ENCODE measurements around the gene MEGF10.

MEGF10 gene

GRCh38 chr5:127508644-127509373 is 218.2 kb downstream of the MEGF10 start:
- DNase-seq (ENCODE audit: extremely low read depth, insufficient read length), result no peak
- H3K4me3 ChIP-seq (replicated peaks; ENCODE audit: low read depth, low read length), result no peak overlapping the region
- H3K27me3 ChIP-seq (replicated peaks; ENCODE audit: control insufficient read depth, insufficient read depth, low read length), result no peaks in the 10 kb centered on the region
- H3K36me3 ChIP-seq (ENCODE audit: control insufficient read depth, insufficient read depth, low read length), result no peaks in the 10 kb centered on the region
- no peak for TF ChIP-seq CTCF (IDR thresholded peaks at IDR 0.05; ENCODE audit: insufficient read depth, low read length, poor library complexity, severe bottlenecking)

Data from GM06990 (cell line).